Mucosa of descending colon (tissue), 3 donors: Measurements from ENCODE around the gene PPP1R3F. TPM values are rescaled to one million over a fixed set of nuclear protein-coding genes. Genes with fewer than 3 reads are reported as not detected.
"Not testable (repeated sequence)": the region's sequence is repeated elsewhere in the genome, so short reads cannot be mapped to it uniquely, and the experiment has no call there.

Experiments used
- ATAC-seq: fragments of 200-7000 bp; cut with Tn5 transposase; one replicate; pipeline ENCODE4 v1.9.1; 2020; ENCODE audit warnings: mild to moderate bottlenecking, moderate library complexity
- DNase-seq, 3 donors: peaks; one replicate each; pipeline ENCODE4 v3.0.0-alpha.2; 2020
- H3K36me3 ChIP-seq: fragments of 200-600 bp; one replicate; pipeline ENCODE4 v1.8.0; 2021; ENCODE audit warnings: low read depth, mild to moderate bottlenecking
- H3K4me1 ChIP-seq: fragments of 200-600 bp; one replicate; pipeline ENCODE4 v1.8.0; 2021; ENCODE audit warnings: low read depth, mild to moderate bottlenecking
- H3K4me3 ChIP-seq: fragments of 200-600 bp; one replicate; pipeline ENCODE4 v1.8.0; 2021; ENCODE audit warnings: mild to moderate bottlenecking
- H3K9me3 ChIP-seq: fragments of 200-600 bp; one replicate; pipeline ENCODE4 v1.8.0; 2021; ENCODE audit warnings: mild to moderate bottlenecking
- intact Hi-C, 2 donors: fragments of 100-400 bp; cut with DNase I in 1 of 2; cut with micrococcal nuclease in 1 of 2; formaldehyde crosslinking; loops; one replicate each; pipeline versions ENCODE4 v1.11.0 to v1.11.1; 2022; cut with DNase I, micrococcal nuclease
- total RNA-seq, 3 donors: library from RNA; stranded (reverse); fragmentation: NEBNext Ultra II Directional in 2 of 3; extraction: Animal tissue kit (Norgen Biotek cat#: 25700) in 2 of 3; gene quantifications; one replicate each; pipeline versions ENCODE4 v1.2.1 to v1.2.4, GENCODE V29; 2021 to 2023
- TF ChIP-seq, protein P1 (sequence below): fragments of 200-600 bp; IDR thresholded peaks from one replicate; pipeline ENCODE4 v1.8.0; 2022; ENCODE audit warnings: antibody characterized with exemption, mild to moderate bottlenecking
- donor health status: DM: no; HTN: no; CAD: no; lungs with moderate emphysema.
- donor health status: DM: no; HTN: no; CAD: no.
- donor health status: DM: no; HTN: yes; CAD: no.

The PPP1R3F gene
- total RNA-seq, 3 donors from 2014 or later, result 2.3 to 8.3 (median 3.0) TPM

DNA sequence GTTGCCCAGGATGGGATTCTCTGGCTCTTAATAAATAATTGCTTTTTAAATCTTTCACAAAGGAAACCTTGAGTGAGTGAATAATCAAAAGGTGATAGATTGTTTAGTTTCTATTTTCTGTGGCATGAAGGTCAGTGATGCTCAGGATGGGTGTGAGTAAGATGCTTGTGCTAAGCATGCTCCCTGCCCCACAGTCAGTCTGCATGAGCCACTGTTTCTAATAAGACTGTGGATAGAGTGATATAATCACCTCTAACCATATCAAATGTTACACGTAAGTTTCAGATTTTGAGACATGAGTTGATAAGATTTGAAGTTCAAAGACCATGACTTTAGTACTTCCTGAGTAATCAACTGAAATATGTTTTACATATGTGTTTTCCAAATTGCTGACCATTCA, 31.1 kb downstream of the PPP1R3F start:
- DNase-seq, result no peak
- no peak for ATAC-seq
- no peaks in the 10 kb centered on the region for H3K4me1 ChIP-seq
- intact Hi-C loops, result no loop called here
- no peak overlapping the region for H3K4me3 ChIP-seq
- TF ChIP-seq, protein P1, sequence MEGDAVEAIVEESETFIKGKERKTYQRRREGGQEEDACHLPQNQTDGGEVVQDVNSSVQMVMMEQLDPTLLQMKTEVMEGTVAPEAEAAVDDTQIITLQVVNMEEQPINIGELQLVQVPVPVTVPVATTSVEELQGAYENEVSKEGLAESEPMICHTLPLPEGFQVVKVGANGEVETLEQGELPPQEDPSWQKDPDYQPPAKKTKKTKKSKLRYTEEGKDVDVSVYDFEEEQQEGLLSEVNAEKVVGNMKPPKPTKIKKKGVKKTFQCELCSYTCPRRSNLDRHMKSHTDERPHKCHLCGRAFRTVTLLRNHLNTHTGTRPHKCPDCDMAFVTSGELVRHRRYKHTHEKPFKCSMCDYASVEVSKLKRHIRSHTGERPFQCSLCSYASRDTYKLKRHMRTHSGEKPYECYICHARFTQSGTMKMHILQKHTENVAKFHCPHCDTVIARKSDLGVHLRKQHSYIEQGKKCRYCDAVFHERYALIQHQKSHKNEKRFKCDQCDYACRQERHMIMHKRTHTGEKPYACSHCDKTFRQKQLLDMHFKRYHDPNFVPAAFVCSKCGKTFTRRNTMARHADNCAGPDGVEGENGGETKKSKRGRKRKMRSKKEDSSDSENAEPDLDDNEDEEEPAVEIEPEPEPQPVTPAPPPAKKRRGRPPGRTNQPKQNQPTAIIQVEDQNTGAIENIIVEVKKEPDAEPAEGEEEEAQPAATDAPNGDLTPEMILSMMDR, result no peak
- H3K9me3 ChIP-seq, result no peaks in the 10 kb centered on the region
- no peaks in the 10 kb centered on the region for H3K36me3 ChIP-seq

DNA sequence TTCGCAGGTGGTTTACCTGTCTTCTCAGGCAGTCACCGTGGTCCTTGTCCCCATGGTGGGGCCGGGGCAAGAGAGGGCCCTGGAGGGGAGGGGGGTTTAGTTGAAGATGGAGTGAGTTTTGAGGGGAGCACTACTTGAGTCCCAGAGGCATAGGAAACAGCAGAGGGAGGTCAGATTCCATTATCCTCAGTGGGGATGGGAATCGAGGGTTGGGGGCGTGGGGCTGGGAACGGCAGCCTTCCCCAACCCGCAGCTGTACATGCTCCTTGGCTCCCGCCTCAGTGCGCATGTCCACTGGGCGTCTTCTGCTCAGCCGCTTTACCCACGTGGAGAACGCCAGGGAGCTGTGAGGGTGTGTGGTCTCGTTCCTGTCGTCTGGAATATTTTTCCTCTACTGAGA, 33.8 kb downstream of the PPP1R3F start, which contains the start of gene GAGE10:
Gene GAGE10, plus strand, starts transcription at position 301 of the 400 bp plus-strand sequence. CDS start 1,214 bp downstream, outside the sequence.
- no peaks in the 10 kb centered on the region for H3K4me1 ChIP-seq
- intact Hi-C loops, result no loop called here
- no peak within 1 kb of the TSS for H3K4me3 ChIP-seq
- H3K36me3 ChIP-seq, result no peaks in the 10 kb centered on the region
- DNase-seq (no peak), ATAC-seq (no peak)
- H3K9me3 ChIP-seq, result no peaks in the 10 kb centered on the region
- TF ChIP-seq, protein P1, result no peak

DNA sequence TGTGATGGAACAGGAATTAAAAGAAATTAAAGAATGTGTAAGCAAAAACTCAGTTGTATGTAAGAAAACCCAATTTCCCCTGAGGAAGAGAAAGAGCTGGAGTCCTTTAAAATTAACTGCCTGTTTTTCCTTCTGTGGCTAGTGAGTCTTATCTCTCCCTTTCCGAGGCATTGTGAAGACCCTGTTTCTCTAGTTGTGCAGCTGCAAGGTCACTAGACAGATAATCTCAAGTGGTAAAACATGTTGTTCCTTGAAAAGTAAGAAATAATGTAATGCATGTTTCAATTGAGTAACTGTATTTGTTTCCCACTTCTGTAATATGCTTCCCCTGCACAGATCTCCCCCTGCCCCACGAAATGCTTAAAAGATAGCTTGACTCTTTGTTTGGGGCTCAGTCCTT, 38.2 kb downstream of the PPP1R3F start:
- H3K9me3 ChIP-seq, H3K4me1 ChIP-seq, DNase-seq, intact Hi-C loops, H3K36me3 ChIP-seq, H3K4me3 ChIP-seq, ATAC-seq: not testable (repeated sequence)

DNA sequence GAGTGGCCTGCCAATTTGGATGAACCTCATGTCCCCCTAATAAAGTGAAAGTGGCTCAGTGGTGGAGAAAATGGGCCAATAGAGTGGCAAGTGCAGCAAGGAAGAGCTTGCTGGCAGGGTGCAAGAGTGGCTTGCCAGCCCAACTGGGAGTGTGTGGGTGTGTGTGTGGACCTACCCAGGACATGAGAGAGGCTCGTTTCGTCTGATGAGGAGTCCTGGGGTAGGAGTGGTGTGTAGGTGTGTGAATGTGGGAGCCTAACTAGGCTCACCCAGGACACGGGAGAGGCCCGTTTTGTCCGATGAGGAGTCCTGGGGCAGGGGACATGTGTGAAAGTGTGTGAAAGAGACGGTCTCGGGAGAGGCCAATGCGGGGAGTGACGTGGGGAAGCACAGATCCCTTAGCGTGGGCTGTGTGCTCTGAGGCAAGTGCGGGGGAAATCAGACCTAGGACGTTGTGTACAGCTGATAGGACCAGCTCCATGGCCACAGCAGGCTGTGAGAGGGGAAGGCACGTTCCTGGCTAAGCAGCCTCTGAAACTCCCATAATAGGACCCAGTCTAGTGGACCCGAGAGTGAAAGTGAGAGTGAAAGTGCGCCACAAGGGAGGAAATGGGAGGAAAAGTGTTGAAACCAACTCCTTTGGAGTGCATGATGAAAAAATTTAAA, 39.1 kb downstream of the PPP1R3F start:
- intact Hi-C loops, result no loop called here
- TF ChIP-seq, protein P1, result no peak
- Histone ChIP-seq H3K36me3 (no peaks in the 10 kb centered on the region), H3K9me3 (no peaks in the 10 kb centered on the region), H3K4me3 (no peak overlapping the region), H3K4me1 (peaks cover 4% of the 10 kb centered on the region)
- peak in 1 of 3 donors; percentile 14 for DNase-seq
- ATAC-seq, result peak; percentile 59

DNA sequence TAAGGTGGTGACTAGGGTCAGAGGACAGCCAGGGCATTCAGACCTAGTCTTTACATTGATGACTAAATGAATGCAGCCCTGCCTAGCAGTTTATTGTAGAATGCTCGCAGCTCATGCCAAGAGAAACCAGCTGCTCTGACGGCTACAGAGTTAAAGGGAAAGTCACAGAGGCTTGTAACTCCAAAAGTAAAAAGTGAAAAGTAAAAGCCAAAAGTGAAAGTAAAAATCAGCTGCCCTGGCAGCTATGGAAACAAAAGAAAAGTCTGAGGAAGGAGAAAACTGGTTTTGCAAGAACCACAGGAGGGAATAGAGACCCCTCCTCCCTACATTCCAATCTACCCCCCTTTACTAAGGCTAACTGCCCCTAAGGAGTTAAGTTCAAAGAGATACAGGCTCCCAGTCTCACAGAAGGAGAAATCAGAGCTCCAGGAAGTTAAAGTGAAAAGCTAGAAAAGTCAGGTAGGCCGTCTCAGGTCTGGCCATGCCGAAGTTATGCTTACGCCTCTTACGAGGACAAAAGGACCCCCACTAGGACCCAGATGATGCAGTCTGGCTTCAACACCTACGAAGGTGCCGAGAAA, 39.9 kb downstream of the PPP1R3F start:
- TF ChIP-seq, protein P1, result no peak
- H3K4me3 ChIP-seq, result no peak overlapping the region
- no peaks in the 10 kb centered on the region for H3K36me3 ChIP-seq
- intact Hi-C loops, result no loop called here
- DNase-seq, result peak in 1 of 3 donors; percentile 55
- peak; percentile 81 for ATAC-seq
- H3K4me1 ChIP-seq, result peaks cover 4% of the 10 kb centered on the region
- no peaks in the 10 kb centered on the region for H3K9me3 ChIP-seq

DNA sequence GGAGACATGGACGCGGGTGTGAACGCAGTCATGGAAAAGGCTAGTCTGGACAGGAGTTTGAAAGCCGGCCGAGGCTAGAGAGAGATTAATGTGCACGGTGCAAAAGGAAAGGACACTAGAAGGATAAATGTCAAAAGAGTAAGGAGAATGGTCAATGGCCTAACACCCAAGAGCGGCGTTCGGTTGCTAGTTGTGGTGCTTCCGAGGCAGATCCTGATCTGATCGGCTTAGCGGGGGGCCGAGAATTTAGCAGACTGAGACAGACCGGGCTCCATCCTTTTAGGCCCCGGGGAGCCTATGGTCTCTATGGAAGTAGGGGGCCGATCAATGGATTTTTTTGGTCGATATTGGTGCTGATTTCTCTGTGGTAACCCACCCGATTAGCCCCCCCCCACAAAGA, 40.8 kb downstream of the PPP1R3F start:
- Histone ChIP-seq H3K4me3 (no peak overlapping the region), H3K4me1 (peaks cover 4% of the 10 kb centered on the region), H3K36me3 (no peaks in the 10 kb centered on the region), H3K9me3 (no peaks in the 10 kb centered on the region)
- TF ChIP-seq, protein P1, result no peak
- intact Hi-C loops, result no loop called here
- no peak for ATAC-seq
- no peak for DNase-seq
